Femur (tissue), 1 donor: ENCODE results near the gene RNF130.

Experiments used
- DNase-seq: peaks from one replicate; pipeline ENCODE4 v3.0.0-alpha.2; 2017

The RNF130 gene, protein sequence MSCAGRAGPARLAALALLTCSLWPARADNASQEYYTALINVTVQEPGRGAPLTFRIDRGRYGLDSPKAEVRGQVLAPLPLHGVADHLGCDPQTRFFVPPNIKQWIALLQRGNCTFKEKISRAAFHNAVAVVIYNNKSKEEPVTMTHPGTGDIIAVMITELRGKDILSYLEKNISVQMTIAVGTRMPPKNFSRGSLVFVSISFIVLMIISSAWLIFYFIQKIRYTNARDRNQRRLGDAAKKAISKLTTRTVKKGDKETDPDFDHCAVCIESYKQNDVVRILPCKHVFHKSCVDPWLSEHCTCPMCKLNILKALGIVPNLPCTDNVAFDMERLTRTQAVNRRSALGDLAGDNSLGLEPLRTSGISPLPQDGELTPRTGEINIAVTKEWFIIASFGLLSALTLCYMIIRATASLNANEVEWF

DNA sequence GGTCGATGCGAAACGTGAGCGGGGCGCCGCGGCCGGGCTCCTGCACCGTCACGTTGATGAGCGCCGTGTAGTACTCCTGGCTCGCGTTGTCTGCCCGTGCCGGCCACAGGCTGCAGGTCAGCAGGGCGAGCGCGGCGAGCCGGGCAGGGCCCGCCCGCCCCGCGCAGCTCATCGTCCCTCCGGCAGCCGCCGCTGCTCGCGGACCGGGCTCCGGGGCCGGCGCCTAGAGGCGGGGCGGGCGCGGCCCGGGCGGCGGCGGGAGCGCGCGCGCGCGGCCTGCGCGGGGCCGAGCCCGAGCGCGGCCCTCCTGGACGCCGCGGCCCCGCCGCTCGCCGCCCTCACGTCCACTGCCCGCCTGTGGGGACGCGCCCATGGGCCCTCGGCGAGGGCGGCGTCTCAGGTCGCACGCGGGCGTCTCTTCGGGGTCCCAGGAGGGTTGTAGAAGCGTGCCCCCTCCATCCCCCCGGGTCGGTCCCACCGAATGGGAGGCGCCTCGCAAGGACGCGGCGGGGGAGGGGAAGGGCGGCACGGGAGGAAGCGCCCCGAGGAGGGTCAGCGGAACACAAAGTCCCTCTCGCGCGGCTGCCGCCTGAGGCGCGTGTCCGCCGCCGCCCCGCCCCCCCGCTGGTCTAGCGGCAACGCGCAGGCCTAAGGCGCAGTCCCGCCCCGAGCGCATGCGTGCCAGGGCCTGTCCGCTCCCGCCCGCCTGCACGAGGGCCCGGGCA is at the start of gene RNF130:
Gene RNF130 (minus strand): TSS at position 229 of the 725 bp plus-strand sequence. CDS start 57 bp downstream, at position 172.
- DNase-seq, result peak; percentile 95

DNA sequence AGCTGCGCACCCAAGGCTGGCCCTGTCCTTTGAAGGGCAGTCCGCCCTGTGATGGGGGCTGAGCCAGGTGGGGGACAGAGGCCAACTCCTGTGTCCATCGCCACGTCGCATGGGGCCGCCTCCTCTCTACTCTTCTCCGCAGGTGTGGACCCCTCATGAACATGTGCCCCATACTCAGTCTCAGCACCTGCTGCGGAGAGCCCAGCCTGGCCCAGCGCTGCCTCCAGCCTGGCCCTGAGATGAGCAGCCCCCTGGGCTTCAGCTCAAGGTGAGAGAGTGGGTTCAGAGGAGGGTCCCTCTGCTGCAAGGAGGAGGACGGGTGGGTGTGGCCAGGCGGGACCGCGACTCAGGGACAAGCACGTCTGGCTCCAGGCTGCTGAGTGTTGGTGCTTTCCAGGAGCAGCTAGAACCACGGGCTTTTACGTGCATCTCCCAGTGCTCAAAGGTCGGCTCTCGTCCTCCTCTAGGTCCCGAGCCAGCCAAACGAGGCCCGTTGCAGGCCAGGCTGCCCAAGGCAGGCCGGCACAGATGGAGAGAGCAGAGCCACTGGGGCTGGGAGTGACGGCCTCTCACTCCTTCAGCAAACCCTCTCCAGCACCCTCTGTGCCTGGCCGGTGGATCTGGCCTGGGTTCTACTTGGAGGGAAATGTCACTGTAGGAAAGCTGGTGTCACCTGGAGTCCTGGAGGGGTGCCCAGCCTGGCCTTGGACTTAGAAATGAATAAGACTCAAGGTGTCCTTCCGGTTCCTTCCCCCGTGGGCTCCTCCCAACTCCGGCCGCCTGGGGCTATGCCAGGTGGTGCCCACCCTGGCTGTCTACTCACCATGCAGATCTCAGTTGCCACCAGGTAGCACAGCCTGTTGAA is 48.9 kb upstream of the RNF130 start:
- DNase-seq, result peak; percentile 12

DNA sequence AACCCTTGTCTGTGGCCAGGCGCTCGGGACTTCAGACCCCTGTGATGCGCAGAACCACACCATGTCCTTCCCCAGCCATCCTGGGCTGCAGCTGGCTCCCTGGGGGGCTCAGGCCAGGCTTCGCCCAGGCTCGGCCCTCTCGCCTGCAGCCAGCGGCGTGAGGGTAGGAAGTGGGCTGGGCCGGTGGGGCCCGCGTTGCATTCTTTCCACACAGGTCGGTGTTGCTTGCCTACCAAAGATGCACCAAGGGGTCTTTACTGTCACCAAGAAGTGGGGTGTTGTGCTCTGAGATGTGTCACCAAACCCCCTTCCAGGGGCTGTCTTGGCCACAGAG is 48.3 kb upstream of the RNF130 start:
- DNase-seq, result no peak

DNA sequence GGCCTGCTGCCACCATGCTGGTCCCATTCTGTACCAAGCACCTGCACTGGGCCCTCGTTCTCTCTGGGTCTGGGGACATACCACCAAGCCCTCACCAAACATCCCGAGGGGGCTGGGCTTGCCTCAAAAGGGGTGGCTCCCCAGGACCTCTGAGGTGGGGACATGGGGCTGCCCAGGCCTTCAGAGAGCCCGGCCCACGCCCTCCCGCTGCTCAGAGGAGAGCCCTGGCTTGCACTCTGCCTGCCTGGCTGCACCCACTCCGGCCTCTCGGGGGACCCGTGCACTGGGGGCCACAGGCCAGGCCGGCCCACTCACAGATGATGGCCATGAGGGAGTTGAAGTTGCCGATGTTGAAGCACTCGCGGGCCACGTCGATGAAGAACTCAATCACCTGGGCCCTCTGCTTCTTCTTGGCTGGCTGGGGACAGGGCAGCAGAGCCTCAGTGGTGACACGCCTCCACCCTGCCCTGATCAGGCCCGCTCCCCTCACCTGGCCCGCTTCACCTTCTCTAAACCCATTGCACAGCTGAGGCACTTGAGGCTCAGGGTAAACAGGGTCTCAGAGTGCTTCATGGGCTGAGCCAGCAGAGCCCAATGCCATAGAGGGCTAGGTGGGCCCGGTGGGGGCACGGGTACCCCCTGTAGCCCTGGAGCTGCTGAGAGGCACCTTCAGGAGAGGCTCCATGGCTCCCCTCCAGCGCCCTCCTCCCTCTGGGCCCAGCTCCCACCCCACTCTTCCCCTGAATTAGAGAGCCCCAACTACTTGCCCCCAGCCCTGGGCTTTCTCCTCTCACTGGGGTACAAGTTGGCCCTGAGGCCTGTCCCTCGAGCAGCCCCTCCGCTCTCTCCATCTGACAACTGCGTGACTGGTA is 47.7 kb upstream of the RNF130 start:
- DNase-seq, result no peak

DNA sequence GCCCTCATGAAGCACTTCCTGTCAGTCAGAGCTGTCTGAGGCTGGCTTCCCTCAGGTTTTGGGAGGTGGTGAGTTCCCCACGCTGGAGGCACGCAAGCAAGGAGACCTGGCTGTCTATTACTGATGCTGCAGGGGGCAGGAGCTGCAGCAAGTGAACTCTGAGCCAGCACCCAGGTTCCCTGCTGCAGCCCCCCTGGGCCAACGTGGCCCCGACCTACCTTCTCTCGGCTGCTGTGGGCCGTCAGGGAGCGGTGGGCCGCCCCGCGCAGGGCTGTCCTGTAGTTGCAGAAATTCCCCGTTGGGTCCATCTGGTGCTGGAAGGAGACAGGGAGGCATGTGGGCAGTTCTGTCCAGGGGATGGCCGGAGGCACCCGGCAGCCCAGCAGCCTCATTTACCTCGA is 46.8 kb upstream of the RNF130 start:
- no peak for DNase-seq

DNA sequence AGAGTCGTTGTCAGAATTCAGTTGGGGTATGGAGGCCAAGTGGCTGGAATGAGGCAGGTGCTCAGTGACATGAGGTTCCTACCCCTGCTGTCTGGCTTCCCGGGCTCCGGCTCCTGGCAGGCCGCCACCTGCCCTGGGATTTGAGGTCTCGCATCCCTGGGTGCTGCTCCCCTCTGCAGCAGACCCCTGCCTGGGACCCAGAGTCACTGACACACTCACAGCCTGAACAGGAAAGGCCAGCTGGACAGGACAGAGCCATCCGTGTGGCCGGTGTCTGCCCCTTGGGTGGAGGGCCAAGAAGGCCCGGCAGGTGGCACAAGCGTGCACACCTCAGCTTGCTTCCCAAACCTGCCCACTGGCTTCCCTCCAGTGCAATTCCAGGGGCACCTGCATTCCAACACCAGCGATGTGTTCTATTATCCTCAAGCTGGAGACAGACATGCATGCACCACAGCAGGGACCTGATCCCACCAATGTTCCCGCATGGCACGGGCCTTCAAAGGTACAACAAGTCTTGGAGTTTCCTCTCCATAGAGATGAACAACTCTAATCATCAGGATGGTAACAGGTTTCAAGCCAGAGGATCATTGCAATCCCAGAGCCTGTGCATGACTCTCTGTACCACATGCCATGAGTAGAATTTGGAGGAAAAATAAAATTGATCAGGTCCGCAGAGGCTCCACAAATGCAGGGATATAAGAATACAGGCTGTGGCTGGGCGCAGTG is 45.6 kb upstream of the RNF130 start:
- peak; percentile 20 for DNase-seq

DNA sequence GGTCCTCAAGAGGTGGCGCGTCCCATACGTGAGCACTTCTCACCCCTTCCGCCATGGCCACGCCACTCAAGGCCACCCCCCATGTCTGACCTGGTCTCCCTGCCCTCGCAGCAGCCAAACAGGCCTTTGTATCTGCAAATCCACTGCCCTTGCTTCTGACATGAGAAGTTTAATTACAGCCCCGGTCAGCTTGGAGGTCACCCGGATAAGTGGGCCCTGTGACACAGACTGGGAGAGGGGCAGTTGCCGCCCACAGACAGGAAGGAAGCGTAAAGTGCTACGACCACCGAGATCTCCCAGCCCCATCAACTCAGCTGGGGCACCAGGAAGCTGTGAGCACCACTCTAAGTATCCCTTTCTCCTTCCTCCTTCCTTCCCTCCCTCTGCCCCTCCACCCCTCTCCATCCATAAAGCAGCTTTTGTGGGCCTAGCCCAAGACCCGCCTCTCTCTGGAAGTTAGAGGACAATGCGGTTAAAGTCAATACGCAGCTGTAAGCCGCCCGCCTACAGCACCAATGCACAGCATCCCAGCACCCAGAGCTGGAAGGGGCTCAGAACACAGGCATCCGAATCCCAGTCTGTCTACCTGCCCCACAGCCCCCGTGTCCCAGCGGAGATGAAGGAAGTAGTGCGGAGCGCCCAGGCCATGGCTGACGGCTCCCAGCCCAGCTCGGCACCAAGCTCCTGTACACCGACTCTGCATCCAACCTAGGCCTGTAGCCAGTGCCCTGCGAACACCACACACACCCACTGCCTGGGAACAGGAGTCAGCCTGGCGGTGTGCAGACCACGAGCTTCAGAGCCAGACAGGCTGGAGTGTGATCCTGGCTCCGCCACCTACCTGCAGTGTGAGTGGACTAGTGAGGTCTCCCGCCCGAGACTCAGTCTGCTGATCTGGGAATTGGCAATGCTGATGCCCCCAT is 44.8 kb upstream of the RNF130 start:
- peak; percentile 21 for DNase-seq

DNA sequence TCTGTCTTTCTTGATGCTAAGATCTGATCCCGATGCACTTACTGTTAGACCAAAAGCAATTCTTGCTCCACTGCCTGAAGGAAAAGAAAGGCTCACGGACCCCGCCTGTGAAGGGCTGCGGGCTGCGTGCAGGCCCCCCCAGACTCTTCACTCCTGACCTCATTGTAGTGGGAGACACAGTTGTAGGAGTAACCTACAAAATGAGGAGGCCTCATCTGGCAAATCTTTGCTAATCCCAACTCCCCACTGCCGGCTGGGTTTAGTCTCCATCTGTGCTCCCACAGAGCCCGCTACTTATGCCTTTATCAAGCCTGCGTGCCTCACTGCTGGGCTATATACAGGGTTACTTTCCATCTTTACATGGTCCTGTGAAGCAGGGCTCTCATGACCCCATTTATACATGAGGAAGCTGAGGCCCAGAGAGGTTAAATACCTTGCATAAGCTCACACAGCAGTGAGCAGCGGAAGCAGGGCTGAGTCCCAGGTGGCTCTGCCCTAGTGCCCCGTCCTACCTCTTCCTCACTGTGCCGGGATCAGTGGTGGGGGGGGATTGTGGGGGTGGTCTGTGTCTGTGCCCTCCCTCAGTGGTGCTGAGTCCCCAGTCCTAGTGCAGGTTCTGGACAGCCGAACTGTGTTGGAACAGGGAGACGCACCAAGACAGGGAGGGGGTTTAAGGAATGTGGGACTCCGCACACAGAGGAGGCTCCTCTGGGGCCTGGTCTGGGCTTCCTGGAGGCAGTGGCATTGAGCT is 43.9 kb upstream of the RNF130 start:
- DNase-seq, result no peak

DNA sequence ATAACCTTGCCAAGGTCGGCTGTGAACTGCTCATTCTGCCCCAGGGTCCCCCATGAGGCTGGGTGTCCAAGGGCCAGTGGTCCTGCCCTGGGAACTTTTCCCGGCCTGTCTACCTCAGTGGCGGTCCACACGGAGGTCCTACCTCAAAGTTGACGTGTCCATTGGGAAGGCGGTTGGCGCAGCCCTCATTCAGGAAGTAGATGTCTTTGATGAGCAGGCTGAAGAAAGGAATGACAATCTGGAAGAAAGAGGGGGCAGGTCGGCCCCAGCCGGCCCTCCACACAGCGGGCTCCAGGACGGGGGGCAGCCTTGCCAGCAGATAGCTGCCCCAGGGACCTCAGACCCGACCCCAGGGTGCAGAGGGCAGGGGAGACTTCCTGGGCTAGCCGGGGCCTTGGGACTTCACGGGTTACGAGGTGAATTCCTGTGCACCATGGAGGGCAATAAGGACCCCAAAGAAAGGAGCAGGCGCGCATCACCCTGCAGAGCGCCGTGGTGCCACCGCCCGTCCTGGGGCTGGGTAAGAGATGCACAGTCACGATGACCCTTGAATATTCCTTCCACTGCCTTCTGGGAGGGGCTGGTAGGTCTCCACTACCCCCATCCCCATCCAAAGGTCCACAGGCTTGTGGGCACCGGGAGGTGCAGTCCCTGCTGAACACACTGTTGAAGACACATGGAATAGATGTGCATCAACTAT is 42.9 kb upstream of the RNF130 start:
- no peak for DNase-seq

DNA sequence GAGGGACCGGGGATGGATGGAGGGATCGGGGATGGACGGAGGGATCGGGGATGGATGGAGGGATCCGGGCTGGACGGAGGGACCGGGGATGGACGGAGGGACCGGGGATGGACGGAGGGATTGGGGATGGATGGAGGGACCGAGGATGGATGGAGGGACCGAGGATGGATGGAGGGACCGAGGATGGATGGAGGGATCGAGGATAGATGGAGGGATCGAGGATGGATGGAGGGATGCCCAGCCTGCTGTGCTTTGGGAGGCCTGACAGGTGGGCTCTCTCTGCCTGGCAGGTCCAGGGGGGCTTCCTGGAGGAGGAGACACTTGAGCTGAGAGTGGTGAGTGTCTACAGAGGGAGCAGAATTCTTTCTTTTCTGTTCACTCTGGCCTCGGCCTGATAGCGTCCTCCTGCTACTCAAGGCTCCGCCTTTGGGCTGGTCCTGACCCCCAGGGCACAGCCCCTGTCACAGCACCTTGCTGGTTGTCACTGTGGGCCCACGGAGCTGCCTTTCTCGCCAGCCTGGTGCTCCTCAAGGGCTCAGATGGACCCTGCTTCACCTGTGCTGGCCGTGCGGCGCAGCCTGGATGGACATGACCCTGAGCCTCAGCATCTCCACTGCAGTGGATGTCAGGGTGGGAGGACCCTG is 42.2 kb upstream of the RNF130 start:
- no peak for DNase-seq

DNA sequence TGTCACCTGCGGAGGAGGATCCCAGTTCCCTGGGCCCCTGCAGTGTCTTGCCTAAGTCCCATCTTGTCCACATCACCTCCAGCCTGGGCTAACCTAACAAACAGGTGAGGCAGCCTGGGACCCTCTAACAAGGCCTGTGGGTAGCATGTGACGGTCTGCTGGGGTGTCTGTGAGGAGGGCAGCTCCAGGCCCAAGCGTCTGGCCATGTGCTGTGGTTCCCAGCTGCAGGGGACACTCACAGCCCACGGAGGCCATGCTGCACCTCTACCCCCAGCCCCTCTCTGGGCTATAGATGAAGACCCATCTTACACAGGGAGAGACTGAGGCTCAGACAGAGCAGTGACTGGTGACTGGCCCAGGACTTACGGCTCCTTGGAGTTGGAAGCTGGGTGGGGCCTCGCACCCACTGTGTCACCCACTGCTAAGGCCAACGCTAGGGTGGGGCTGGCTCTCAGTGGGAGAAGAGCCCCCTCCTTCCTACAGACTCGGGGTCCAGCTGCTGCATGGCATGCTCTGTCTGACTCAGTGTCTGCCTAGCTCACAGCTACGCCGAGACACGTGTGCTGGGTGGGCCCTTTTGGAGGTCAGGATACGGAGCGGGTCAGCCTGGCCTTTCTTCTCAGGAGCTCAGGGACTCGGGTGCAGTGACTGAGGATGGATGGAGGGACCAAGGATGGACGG is 40.8 kb upstream of the RNF130 start:
- no peak for DNase-seq

DNA sequence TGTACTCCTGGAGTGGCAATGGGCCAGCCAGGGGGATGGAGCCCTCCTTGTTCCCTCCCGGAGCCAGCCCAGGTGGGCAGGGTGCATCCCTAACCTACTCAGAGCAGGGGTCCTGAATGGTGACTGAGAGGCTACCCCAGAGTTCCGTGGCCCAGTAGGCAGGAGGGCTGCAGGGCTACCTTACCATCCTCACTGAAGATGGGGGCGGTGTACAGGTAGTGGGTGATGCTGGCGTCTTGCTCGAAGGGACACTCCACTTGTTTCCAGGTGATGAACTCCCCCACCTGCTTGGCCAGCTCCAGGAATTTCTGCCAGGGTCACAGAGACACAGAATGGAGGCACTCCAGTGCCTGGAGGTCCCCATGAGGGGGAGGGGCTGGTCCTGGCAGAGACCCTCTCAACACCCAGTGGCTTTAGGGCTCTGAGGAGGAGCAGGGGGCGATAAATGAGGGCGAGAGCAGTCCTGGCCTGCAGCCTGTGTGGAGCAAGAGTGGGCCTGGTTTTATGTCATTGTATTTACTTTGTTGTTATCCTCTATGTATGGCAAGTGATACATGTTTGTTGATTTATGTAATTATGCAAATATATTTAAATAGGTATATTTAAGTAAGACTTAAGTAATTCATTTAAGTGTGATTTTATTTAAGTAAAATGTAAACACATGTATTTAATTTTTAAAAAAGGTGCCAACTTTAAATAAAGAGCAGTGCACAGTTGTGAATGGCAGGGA is 39.9 kb upstream of the RNF130 start:
- no peak for DNase-seq

DNA sequence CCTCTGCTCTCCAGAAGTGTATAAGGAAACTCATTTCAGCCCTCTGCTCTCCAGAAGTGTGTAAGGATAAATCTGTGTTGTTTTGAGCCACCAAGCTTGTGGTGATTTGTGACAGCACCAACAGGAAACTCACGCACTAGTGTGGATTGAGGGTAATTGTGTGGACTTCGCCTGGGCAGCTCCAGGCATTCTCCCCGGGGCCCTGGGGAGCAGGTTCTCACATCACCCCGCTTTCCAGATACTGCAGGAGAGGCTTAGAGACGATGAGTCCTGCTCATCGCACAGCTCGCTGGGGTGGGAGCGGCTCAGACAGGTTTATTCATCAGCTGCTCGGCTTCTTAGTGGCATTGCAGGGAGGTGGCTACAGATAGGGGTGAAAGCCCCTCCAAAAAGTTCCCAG is 38.4 kb upstream of the RNF130 start:
- DNase-seq, result no peak

DNA sequence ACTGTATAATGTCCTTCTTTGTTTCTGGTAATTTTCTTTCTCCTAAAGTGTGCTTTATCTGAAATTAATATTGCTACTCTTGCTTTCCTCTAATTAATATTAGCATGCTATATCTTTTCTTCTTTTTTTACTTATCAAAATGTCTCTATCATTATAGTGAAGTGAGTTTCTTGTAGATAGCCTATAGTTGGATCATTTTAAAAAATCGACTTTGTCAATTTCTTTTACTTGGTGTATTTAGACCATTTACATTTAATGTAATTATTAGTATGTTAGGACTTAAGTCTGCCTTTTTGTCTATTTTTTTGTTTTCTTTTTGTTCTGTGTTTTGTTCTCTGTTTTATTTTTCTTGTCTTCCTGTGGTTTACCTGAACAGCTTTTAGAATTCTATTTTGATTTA is 35.4 kb upstream of the RNF130 start:
- DNase-seq, result no peak

DNA sequence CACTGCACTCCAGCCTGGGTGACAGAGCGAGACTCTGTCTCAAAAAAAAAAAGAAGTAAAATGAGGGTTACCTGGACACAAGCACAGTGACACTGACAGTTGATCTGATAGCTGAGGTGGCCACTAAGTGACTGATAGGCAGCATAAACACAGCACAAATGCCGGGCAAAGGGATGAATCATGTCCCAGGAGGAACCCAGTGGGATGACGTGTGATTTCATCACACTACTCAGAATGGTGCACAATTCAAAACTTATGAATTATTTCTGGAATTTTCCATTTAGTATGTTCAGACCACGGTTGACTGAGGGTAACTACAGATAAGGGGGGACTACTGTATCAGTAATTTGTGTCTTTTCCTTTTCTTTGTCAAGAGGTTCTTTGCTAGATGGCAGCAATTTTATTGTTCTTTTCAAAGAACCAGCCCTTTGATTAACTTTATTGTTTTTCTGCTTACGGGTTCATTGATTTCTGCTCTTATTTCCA is 34.3 kb upstream of the RNF130 start:
- DNase-seq, result no peak

DNA sequence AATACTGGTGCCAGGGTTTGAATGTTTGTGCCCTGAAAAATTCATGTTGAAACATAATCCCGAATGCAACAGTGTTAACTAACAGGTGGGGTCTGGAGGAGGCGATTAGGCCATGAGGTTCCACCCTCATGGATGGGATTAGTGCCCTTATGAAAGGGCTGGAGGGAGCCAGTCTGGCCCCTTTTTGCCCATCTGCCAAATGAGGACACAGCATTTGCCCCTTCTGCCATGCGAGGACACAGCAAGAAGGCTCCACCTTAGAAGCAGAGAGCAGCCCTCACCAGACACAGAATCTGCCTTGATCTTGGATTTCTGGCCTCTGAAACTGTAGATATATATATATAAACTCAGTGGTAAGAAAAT is 32.6 kb upstream of the RNF130 start:
- DNase-seq, result no peak

DNA sequence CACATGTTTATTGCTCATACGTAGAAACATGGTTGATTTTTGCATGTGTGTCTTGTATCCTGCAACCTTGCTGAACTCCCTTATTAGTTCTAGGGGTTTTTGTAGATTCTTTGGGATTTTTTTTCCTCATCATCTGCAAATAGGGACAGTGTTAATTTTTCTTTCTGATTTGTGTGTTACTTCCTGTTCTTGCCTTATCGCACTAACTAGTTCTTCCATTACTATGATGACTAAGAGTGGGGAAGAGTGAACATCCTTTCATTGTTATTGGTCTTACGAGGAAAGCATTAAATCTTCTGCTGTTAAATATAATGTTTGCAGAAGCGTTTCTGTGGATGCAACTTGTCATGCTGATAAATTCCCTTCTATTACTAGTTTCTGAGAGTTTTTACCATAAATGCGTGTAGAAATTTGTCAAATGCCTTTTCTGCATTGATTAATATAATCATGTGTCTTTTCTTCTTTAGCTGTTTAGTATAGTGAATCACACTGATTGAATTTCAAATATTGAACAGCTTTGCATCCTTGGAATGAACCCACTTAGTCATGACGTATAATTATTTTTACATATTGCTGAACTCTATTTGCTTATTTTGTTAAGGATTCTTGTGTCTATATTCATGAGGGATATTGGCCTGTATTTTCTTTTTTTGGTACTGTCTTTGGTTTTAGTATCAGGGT is 32.1 kb upstream of the RNF130 start:
- DNase-seq, result no peak
